Stimulated activated CD8-positive, alpha-beta memory T cell treated with anti-CD3 and anti-CD28 coated beads, Interleukin-4, amount 100 ng/mL, for 1 hour (primary cell): ENCODE data around the gene TCEA3.

Source experiments
- DNase-seq, 2 donors: peaks; one replicate each; pipeline ENCODE4 v3.0.0-alpha.2; 2020; ENCODE audit warnings: low read depth in 2 of 2, low spot score in 1 of 2

The TCEA3 gene

GRCh38 chr1:23448846-23449245 lies 24.3 kb upstream of the TCEA3 start:
- no peak for DNase-seq

GRCh38 chr1:23446661-23447310 lies 22.2 kb upstream of the TCEA3 start:
- no peak for DNase-seq

- no peak for DNase-seq
Measured at GRCh38 chr1:23444596-23445390, 20.2 kb upstream of the TCEA3 start.

GRCh38 chr1:23444104-23444533 lies 19.6 kb upstream of the TCEA3 start:
- no peak for DNase-seq

- no peak for DNase-seq
Measured at GRCh38 chr1:23442751-23443150, 18.2 kb upstream of the TCEA3 start.

- no peak for DNase-seq
Measured at GRCh38 chr1:23441446-23442148, 17.0 kb upstream of the TCEA3 start.

GRCh38 chr1:23438545-23438944 lies 14.0 kb upstream of the TCEA3 start:
- no peak for DNase-seq

- no peak for DNase-seq
Measured at GRCh38 chr1:23437355-23437664, 12.8 kb upstream of the TCEA3 start.

GRCh38 chr1:23436520-23437354 lies 12.2 kb upstream of the TCEA3 start:
- no peak for DNase-seq

GRCh38 chr1:23434260-23434775 lies 9.8 kb upstream of the TCEA3 start:
- DNase-seq, result no peak

GRCh38 chr1:23433122-23433521 lies 8.6 kb upstream of the TCEA3 start:
- DNase-seq, result no peak

- no peak for DNase-seq
Measured at GRCh38 chr1:23431431-23431830, 6.9 kb upstream of the TCEA3 start.

- DNase-seq, result no peak
Measured at GRCh38 chr1:23430803-23431202, 6.3 kb upstream of the TCEA3 start.

- DNase-seq, result no peak
Measured at GRCh38 chr1:23428136-23428905, 3.8 kb upstream of the TCEA3 start.

- DNase-seq, result no peak
Measured at GRCh38 chr1:23427550-23427949, 3.0 kb upstream of the TCEA3 start.

GRCh38 chr1:23426828-23427227 lies 2.3 kb upstream of the TCEA3 start:
- no peak for DNase-seq

GRCh38 chr1:23425193-23425494 lies 596 bp upstream of the TCEA3 start:
- DNase-seq, result no peak

GRCh38 chr1:23423415-23424292 lies 894 bp downstream of the TCEA3 start:
- no peak for DNase-seq

- DNase-seq, result no peak
Measured at GRCh38 chr1:23422941-23423340, 1.6 kb downstream of the TCEA3 start.
